H9 (cell line): Measurements from ENCODE around the gene NEDD4L. TPM values are rescaled to one million over a fixed set of nuclear protein-coding genes. Genes with fewer than 3 reads are reported as not detected.

ENCODE experiments used
- DNase-seq: peaks from one replicate; pipeline ENCODE4 v3.0.0-alpha.2; 2017
- H2AFZ ChIP-seq: one replicate; pipeline ENCODE4 v1.6.1; 2013; ENCODE audit warnings: mild to moderate bottlenecking, low read length, control low read depth, moderate library complexity
- H2AK5ac ChIP-seq: 2 replicates; pipeline ENCODE4 v1.6.1; 2013; ENCODE audit warnings: low read length, control low read depth, mixed read lengths; ENCODE audit not compliant: insufficient read length
- H2BK120ac ChIP-seq: one replicate; pipeline ENCODE4 v1.6.1; 2013; ENCODE audit warnings: low read depth, mild to moderate bottlenecking, low read length, control low read depth, inconsistent platforms; ENCODE audit not compliant: poor library complexity, severe bottlenecking
- H2BK12ac ChIP-seq: 2 replicates; pipeline ENCODE4 v1.6.1; 2013; ENCODE audit warnings: low read length, control low read depth, mixed read lengths, low read depth; ENCODE audit not compliant: insufficient read length
- H2BK15ac ChIP-seq: 2 replicates; pipeline ENCODE4 v1.6.1; 2013; ENCODE audit warnings: low read depth, low read length, control low read depth
- H2BK20ac ChIP-seq: one replicate; pipeline ENCODE4 v1.6.1; 2013; ENCODE audit warnings: low read depth, mild to moderate bottlenecking, low read length, control low read depth, inconsistent platforms; ENCODE audit not compliant: poor library complexity, severe bottlenecking
- H2BK5ac ChIP-seq: 2 replicates; pipeline ENCODE4 v1.6.1; 2013; ENCODE audit warnings: low read length, control low read depth, mixed read lengths; ENCODE audit not compliant: insufficient read length
- H3K14ac ChIP-seq: 2 replicates; pipeline ENCODE4 v1.6.1; 2013; ENCODE audit warnings: low read length, control low read depth; ENCODE audit not compliant: insufficient read depth
- H3K18ac ChIP-seq: 2 replicates; pipeline ENCODE4 v1.6.1; 2013; ENCODE audit warnings: low read depth, mild to moderate bottlenecking, mixed read lengths, low read length, control low read depth; ENCODE audit not compliant: insufficient read length
- H3K23ac ChIP-seq: 2 replicates; pipeline ENCODE4 v1.6.1; 2013; ENCODE audit warnings: low read length, control low read depth, mixed read lengths, low read depth; ENCODE audit not compliant: insufficient read length
- H3K23me2 ChIP-seq: 2 replicates; pipeline ENCODE4 v1.6.1; 2013; ENCODE audit warnings: low read depth, mild to moderate bottlenecking, mixed read lengths, low read length, control low read depth; ENCODE audit not compliant: insufficient read length, poor library complexity, severe bottlenecking
- H3K27ac ChIP-seq: 2 replicates; pipeline ENCODE4 v1.5.1; 2013; ENCODE audit warnings: low read length, control low read depth, mixed read lengths, low read depth; ENCODE audit not compliant: insufficient read length
- H3K27me3 ChIP-seq: 2 replicates; pipeline ENCODE4 v1.6.1; 2013; ENCODE audit warnings: low read length, control low read depth, inconsistent platforms; ENCODE audit not compliant: insufficient read depth
- H3K4ac ChIP-seq: 2 replicates; pipeline ENCODE4 v1.6.1; 2013; ENCODE audit warnings: low read depth, mild to moderate bottlenecking, control low read depth, inconsistent platforms, low read length, moderate library complexity
- H3K4me1 ChIP-seq: 2 replicates; pipeline ENCODE4 v1.6.1; 2013; ENCODE audit warnings: low read length, control low read depth, inconsistent platforms; ENCODE audit not compliant: insufficient read depth
- H3K4me2 ChIP-seq: 2 replicates; pipeline ENCODE4 v1.6.1; 2013; ENCODE audit warnings: low read length, control low read depth, mixed read lengths; ENCODE audit not compliant: insufficient read length, insufficient read depth
- H3K56ac ChIP-seq: 2 replicates; pipeline ENCODE4 v1.6.1; 2013; ENCODE audit warnings: low read depth, mild to moderate bottlenecking, mixed read lengths, low read length, control low read depth; ENCODE audit not compliant: insufficient read length
- H3K79me1 ChIP-seq: 2 replicates; pipeline ENCODE4 v1.6.1; 2013; ENCODE audit warnings: low read depth, mild to moderate bottlenecking, moderate library complexity, low read length, control low read depth, inconsistent platforms; ENCODE audit not compliant: insufficient read depth, poor library complexity, severe bottlenecking
- H3K79me2 ChIP-seq: 2 replicates; pipeline ENCODE4 v1.6.1; 2013; ENCODE audit warnings: low read length, control low read depth, inconsistent platforms; ENCODE audit not compliant: insufficient read depth
- H3K9ac ChIP-seq: 2 replicates; pipeline ENCODE4 v1.6.1; 2013; ENCODE audit warnings: low read length, control low read depth, mixed read lengths; ENCODE audit not compliant: insufficient read length; ENCODE audit errors: extremely low read depth
- H3K9me3 ChIP-seq: one replicate; pipeline ENCODE4 v1.6.1; 2013; ENCODE audit warnings: low read depth, low read length, inconsistent platforms; ENCODE audit not compliant: control insufficient read depth
- H3T11ph ChIP-seq: one replicate; pipeline ENCODE4 v1.6.1; 2013; ENCODE audit warnings: mild to moderate bottlenecking, low read length, control low read depth, inconsistent platforms
- H4K20me1 ChIP-seq: one replicate; pipeline ENCODE4 v1.6.1; 2013; ENCODE audit not compliant: control insufficient read depth, insufficient read length, insufficient read depth
- H4K5ac ChIP-seq: 2 replicates; pipeline ENCODE4 v1.6.1; 2013; ENCODE audit warnings: low read depth, mild to moderate bottlenecking, mixed read lengths, low read length, control low read depth; ENCODE audit not compliant: insufficient read length
- H4K8ac ChIP-seq: replicated peaks from 2 replicates; pipeline ENCODE4 v1.6.1; 2013; ENCODE audit warnings: low read length, control low read depth, mixed read lengths, low read depth; ENCODE audit not compliant: insufficient read length
- H4K91ac ChIP-seq: 2 replicates; pipeline ENCODE4 v1.6.1; 2013; ENCODE audit warnings: low read depth, mild to moderate bottlenecking, moderate library complexity, mixed read lengths, low read length, control low read depth; ENCODE audit not compliant: insufficient read length
- H3K27ac Mint-ChIP-seq, 3 experiments: 2 replicates in 2 of 3; 3 replicates in 1 of 3; pipeline ENCODE4 v1.8.0; 2020 to 2021; ENCODE audit warnings: mixed read lengths in 3 of 3, mild to moderate bottlenecking in 1 of 3, moderate library complexity in 1 of 3
- H3K27me3 Mint-ChIP-seq: 2 replicates; pipeline ENCODE4 v1.8.0; 2021; ENCODE audit warnings: low read depth, mild to moderate bottlenecking, moderate library complexity, mixed read lengths
- H3K36me3 Mint-ChIP-seq, 3 experiments: 2 replicates in 2 of 3; 3 replicates in 1 of 3; pipeline ENCODE4 v1.8.0; 2020 to 2021; ENCODE audit warnings: low read depth in 3 of 3, mixed read lengths in 3 of 3; ENCODE audit not compliant: insufficient read depth in 1 of 3
- H3K4me1 Mint-ChIP-seq, 2 experiments: 2 replicates each; pipeline ENCODE4 v1.8.0; 2020; ENCODE audit warnings: mixed read lengths in 2 of 2
- H3K4me3 Mint-ChIP-seq, 2 experiments: 2 replicates in 1 of 2; 3 replicates in 1 of 2; pipeline ENCODE4 v1.8.0; 2020 to 2021; ENCODE audit warnings: mild to moderate bottlenecking in 2 of 2, mixed read lengths in 2 of 2, moderate library complexity in 1 of 2
- H3K9me3 Mint-ChIP-seq, 2 experiments: 2 replicates in 1 of 2; 3 replicates in 1 of 2; pipeline ENCODE4 v1.8.0; 2020; ENCODE audit warnings: mild to moderate bottlenecking in 2 of 2, mixed read lengths in 2 of 2, moderate library complexity in 1 of 2
- CTCF ChIP-seq: fragments of 200-600 bp; sonication (generic); conservative IDR thresholded peaks from 3 replicates; pipeline ENCODE4 v1.8.0; 2021; ENCODE audit warnings: antibody characterized with exemption, mild to moderate bottlenecking
- WGBS: extraction: QIAGEN DNeasy Blood & Tissue Kit; methylation state at CpG from one replicate; pipeline ENCODE4 v1.1.7; 2013; ENCODE audit warnings: missing lambda C conversion rate, low lambda C conversion rate, mixed read lengths; ENCODE audit not compliant: insufficient read length; ENCODE audit errors: extremely low coverage; 5-methylcytosine and 5-hydroxymethylcytosine counted together
- total RNA-seq: library from RNA; stranded (reverse); gene quantifications from 2 replicates; pipeline ENCODE4 v1.2.1, GENCODE V29; 2021

Gene NEDD4L
- total RNA-seq, 1 experiment from 2014 or later, result 76.3 TPM

DNA sequence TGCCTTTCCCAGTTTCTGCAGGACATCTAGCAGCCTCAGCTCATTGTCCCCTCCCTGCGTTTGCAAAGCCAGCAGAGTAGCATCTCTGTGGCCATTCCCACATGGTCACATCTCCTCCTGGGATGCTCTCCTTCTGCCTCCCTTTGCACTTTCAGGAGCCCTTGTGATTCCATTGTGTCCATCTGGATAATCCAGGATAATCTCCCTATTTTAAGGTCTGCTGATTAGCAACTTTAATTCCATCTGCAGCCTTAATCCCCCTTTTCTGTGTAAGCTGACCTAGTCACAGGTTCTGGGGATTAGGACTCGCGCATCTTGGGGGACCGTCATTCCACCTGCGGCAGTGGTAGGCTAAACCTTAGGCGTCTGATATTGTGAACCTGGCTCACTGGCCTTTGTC is 70.7 kb downstream of the NEDD4L start:
- H3K56ac ChIP-seq, result no peak overlapping the region
- no peak overlapping the region for H4K5ac ChIP-seq
- no peaks in the 10 kb centered on the region for H3K27me3 ChIP-seq
- no peak overlapping the region for H2AK5ac ChIP-seq
- peaks cover 7% of the 10 kb centered on the region; the same call in 1 of the 2 replicates for H3K4me1 ChIP-seq
- H3T11ph ChIP-seq, result no peak overlapping the region
- no peak overlapping the region for H2BK15ac ChIP-seq
- no peak overlapping the region for H3K4ac ChIP-seq
- H3K23me2 ChIP-seq, result no peaks in the 10 kb centered on the region
- no peaks in the 10 kb centered on the region for H3K36me3 Mint-ChIP-seq
- H4K8ac ChIP-seq, result no peak overlapping the region
- no peak for TF ChIP-seq CTCF
- H2BK5ac ChIP-seq, result no peak overlapping the region
- no peak overlapping the region for H4K91ac ChIP-seq
- H2BK20ac ChIP-seq, result no peak overlapping the region
- no peak overlapping the region for H3K4me2 ChIP-seq
- no peaks in the 10 kb centered on the region for H3K79me1 ChIP-seq
- H3K9ac ChIP-seq, result no peak overlapping the region
- no CpG with 5 or more reads among the region's 6 CpGs for WGBS
- H3K23ac ChIP-seq, result no peak overlapping the region
- H3K9me3 Mint-ChIP-seq, result no peaks in the 10 kb centered on the region
- H3K27ac Mint-ChIP-seq, result peak overlapping the region in 2 of 3 experiments; percentile 78 to 79; a peak in 2 of 7 replicates
- H3K4me1 Mint-ChIP-seq, result peaks cover 62 to 73% of the 10 kb centered on the region in 2 experiments
- no peak overlapping the region for H3K14ac ChIP-seq
- H3K27me3 Mint-ChIP-seq, result no peaks in the 10 kb centered on the region
- peaks cover 2% of the 10 kb centered on the region; the same call in 1 of the 2 replicates for H3K79me2 ChIP-seq
- H4K20me1 ChIP-seq, result no peaks in the 10 kb centered on the region
- H3K4me3 Mint-ChIP-seq, result no peak overlapping the region
- H3K27ac ChIP-seq, result no peak overlapping the region
- H2AFZ ChIP-seq, result no peak overlapping the region
- no peak overlapping the region for H2BK12ac ChIP-seq
- DNase-seq, result no peak
- H3K18ac ChIP-seq, result no peak overlapping the region
- H2BK120ac ChIP-seq, result no peak overlapping the region
- no peaks in the 10 kb centered on the region for H3K9me3 ChIP-seq
